Measurements from ENCODE around the gene ADAMTS12. TPM values are rescaled to one million over a fixed set of nuclear protein-coding genes. Genes with fewer than 3 reads are reported as not detected.

ADAMTS12 gene
- total RNA-seq, 1 experiment from 2014 or later: not detected

- in situ Hi-C loops (cut with HindIII; ENCODE audit: low pct_unique_long_range_greater_than_20kb, low sequenced_read_pairs): no loop called here
- no peak for DNase-seq (ENCODE audit: low read depth)
Observed at GRCh38 chr5:33702867-33703266, 188.9 kb downstream of the ADAMTS12 start.

- no peak for DNase-seq (ENCODE audit: low read depth)
- in situ Hi-C loops (cut with HindIII; ENCODE audit: low pct_unique_long_range_greater_than_20kb, low sequenced_read_pairs): no loop called here
Observed at GRCh38 chr5:33701951-33702350, 189.8 kb downstream of the ADAMTS12 start.

- no peak for DNase-seq (ENCODE audit: low read depth)
- in situ Hi-C loops (cut with HindIII; ENCODE audit: low pct_unique_long_range_greater_than_20kb, low sequenced_read_pairs): no loop called here
Observed at GRCh38 chr5:33701251-33701650, 190.5 kb downstream of the ADAMTS12 start.

- in situ Hi-C loops (cut with HindIII; ENCODE audit: low pct_unique_long_range_greater_than_20kb, low sequenced_read_pairs): no loop called here
- no peak for DNase-seq (ENCODE audit: low read depth)
Observed at GRCh38 chr5:33696411-33696810, 195.4 kb downstream of the ADAMTS12 start.

- in situ Hi-C loops (cut with HindIII; ENCODE audit: low pct_unique_long_range_greater_than_20kb, low sequenced_read_pairs): no loop called here
- no peak for DNase-seq (ENCODE audit: low read depth)
Observed at GRCh38 chr5:33692980-33693379, 198.8 kb downstream of the ADAMTS12 start.

- DNase-seq (ENCODE audit: low read depth): no peak
- in situ Hi-C loops (cut with HindIII; ENCODE audit: low pct_unique_long_range_greater_than_20kb, low sequenced_read_pairs): no loop called here
Observed at GRCh38 chr5:33691856-33692255, 199.9 kb downstream of the ADAMTS12 start.

GRCh38 chr5:33690374-33691135 is 201.2 kb downstream of the ADAMTS12 start:
- DNase-seq (ENCODE audit: low read depth): no peak
- in situ Hi-C loops (cut with HindIII; ENCODE audit: low pct_unique_long_range_greater_than_20kb, low sequenced_read_pairs): no loop called here

GRCh38 chr5:33688526-33688925 is 203.3 kb downstream of the ADAMTS12 start:
- in situ Hi-C loops (cut with HindIII; ENCODE audit: low pct_unique_long_range_greater_than_20kb, low sequenced_read_pairs): no loop called here
- DNase-seq (ENCODE audit: low read depth): no peak

GRCh38 chr5:33688066-33688465 is 203.7 kb downstream of the ADAMTS12 start:
- in situ Hi-C loops (cut with HindIII; ENCODE audit: low pct_unique_long_range_greater_than_20kb, low sequenced_read_pairs): no loop called here
- DNase-seq (ENCODE audit: low read depth): no peak

- no peak for DNase-seq (ENCODE audit: low read depth)
- in situ Hi-C loops (cut with HindIII; ENCODE audit: low pct_unique_long_range_greater_than_20kb, low sequenced_read_pairs): no loop called here
Observed at GRCh38 chr5:33685873-33686755, 205.7 kb downstream of the ADAMTS12 start.

- no peak for DNase-seq (ENCODE audit: low read depth)
- in situ Hi-C loops (cut with HindIII; ENCODE audit: low pct_unique_long_range_greater_than_20kb, low sequenced_read_pairs): no loop called here
Observed at GRCh38 chr5:33684496-33685159, 207.2 kb downstream of the ADAMTS12 start.

GRCh38 chr5:33679791-33680190 is 212.0 kb downstream of the ADAMTS12 start:
- no peak for DNase-seq (ENCODE audit: low read depth)
- in situ Hi-C loops (cut with HindIII; ENCODE audit: low pct_unique_long_range_greater_than_20kb, low sequenced_read_pairs): no loop called here

- no peak for DNase-seq (ENCODE audit: low read depth)
- in situ Hi-C loops (cut with HindIII; ENCODE audit: low pct_unique_long_range_greater_than_20kb, low sequenced_read_pairs): no loop called here
Observed at GRCh38 chr5:33675958-33676464, 215.8 kb downstream of the ADAMTS12 start.

- DNase-seq (ENCODE audit: low read depth): no peak
- in situ Hi-C loops (cut with HindIII; ENCODE audit: low pct_unique_long_range_greater_than_20kb, low sequenced_read_pairs): no loop called here
Observed at GRCh38 chr5:33671700-33672291, 220.0 kb downstream of the ADAMTS12 start.

- no peak for DNase-seq (ENCODE audit: low read depth)
- in situ Hi-C loops (cut with HindIII; ENCODE audit: low pct_unique_long_range_greater_than_20kb, low sequenced_read_pairs): no loop called here
Observed at GRCh38 chr5:33662722-33663427, 228.9 kb downstream of the ADAMTS12 start.

- DNase-seq (ENCODE audit: low read depth): no peak
- in situ Hi-C loops (cut with HindIII; ENCODE audit: low pct_unique_long_range_greater_than_20kb, low sequenced_read_pairs): no loop called here
Observed at GRCh38 chr5:33659526-33660169, 232.1 kb downstream of the ADAMTS12 start.

GRCh38 chr5:33657804-33658440 is 233.9 kb downstream of the ADAMTS12 start:
- in situ Hi-C loops (cut with HindIII; ENCODE audit: low pct_unique_long_range_greater_than_20kb, low sequenced_read_pairs): no loop called here
- DNase-seq (ENCODE audit: low read depth): no peak
